ENCODE measurements around the gene CDKAL1. TPM values are rescaled to one million over a fixed set of nuclear protein-coding genes. Genes with fewer than 3 reads are reported as not detected.

Gene CDKAL1
- total RNA-seq, 1 donor from 2014 or later, result 11.9 TPM

DNA sequence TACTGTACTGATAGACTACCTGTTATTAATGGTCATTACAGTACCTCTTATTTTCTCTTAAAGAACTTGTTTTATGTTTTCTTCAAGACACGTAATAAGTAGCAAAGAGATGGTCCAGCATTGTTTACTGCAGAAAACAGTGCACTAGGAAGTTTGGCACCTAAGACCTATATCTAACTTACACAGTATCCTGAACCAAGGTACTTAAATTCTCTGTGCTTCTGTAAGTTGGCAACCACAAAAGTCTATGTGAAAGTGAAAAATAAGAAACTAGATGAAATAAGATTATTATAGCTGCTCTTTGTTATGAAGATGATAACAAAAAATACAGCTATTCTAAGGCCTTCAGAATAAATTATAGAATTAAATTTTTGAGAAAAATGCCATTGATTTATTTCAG, 647.6 kb downstream of the CDKAL1 start:
- Histone ChIP-seq H3K4me1 (peaks cover 0 to under 1% of the 10 kb centered on the region in 2 donors), H3K9me3 (no peaks in the 10 kb centered on the region), H3K27ac (no peak overlapping the region), H3K4me3 (no peak overlapping the region), H3K36me3 (no peaks in the 10 kb centered on the region), H3K27me3 (no peaks in the 10 kb centered on the region)
- TF ChIP-seq CTCF (IDR thresholded peaks at IDR 0.05), result no peak
- intact Hi-C loops (cut with DNase I), result no loop called here
- DNase-seq (ENCODE audit: low spot score in 2 of 2), result no peak

DNA sequence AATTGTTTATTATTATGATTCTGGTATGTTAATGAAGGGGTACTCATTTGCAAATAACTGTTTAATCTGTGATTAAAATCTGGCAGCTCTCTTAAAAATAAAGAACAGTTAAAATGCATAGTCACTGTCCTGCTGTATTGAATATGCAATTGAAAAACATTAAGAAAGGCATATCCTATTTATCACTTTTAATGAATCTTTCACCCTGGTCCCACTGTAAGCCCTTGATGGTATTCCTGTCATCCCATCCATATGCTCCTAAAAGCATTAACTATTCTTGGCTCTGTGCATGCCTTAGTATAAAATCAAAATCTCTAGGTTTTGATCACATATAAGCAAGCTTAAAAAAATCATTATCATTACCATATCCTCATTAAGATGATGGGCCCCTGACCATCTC, 648.3 kb downstream of the CDKAL1 start:
- H3K9me3 ChIP-seq, result no peaks in the 10 kb centered on the region
- H3K27ac ChIP-seq, result no peak overlapping the region
- no peak overlapping the region for H3K4me3 ChIP-seq
- intact Hi-C loops (cut with DNase I), result no loop called here
- peaks cover 0 to 7% of the 10 kb centered on the region in 2 donors for H3K4me1 ChIP-seq
- H3K27me3 ChIP-seq, result no peaks in the 10 kb centered on the region
- no peaks in the 10 kb centered on the region for H3K36me3 ChIP-seq
- TF ChIP-seq CTCF (IDR thresholded peaks at IDR 0.05), result no peak
- no peak for DNase-seq (ENCODE audit: low spot score in 2 of 2)

DNA sequence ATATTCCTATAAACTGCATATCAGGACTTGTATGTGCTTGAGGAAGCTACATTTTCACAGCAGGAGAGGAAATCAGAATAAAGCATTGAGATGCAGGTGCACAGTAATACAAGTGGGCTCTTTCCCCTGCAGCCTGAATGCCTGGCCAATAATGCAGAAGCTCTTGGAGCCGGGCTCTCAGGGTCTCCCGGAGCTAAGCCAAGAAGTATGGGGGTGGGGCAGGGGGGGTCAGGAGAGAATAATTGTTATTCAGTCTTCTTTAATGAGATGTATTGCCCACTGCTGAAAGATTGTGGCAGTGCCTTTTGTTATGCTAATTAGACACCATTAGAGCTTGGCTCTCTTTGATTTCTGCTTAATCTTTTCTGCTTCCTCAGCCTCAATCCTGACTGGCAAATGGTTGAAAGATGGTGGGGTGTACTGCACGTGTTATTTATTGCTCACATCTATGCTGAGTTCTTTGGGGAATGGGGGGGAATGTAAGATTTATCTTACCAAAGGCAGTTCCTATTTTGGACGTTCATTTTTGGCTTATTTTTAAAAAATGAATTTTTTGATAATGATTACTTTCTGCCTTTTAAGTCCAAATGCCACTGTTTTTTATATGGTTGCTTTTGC, 651.7 kb downstream of the CDKAL1 start:
- no peak for DNase-seq (ENCODE audit: low spot score in 2 of 2)
- peaks cover 0 to 12% of the 10 kb centered on the region in 2 donors for H3K4me1 ChIP-seq
- H3K4me3 ChIP-seq, result no peak overlapping the region
- H3K27ac ChIP-seq, result no peak overlapping the region
- no peak for TF ChIP-seq CTCF (IDR thresholded peaks at IDR 0.05)
- intact Hi-C loops (cut with DNase I), result no loop called here
- no peaks in the 10 kb centered on the region for H3K36me3 ChIP-seq
- no peaks in the 10 kb centered on the region for H3K27me3 ChIP-seq
- H3K9me3 ChIP-seq, result no peaks in the 10 kb centered on the region

GRCh38 chr6:21186479-21187055, 652.3 kb downstream of the CDKAL1 start:
- DNase-seq (ENCODE audit: low spot score in 2 of 2), result no peak
- intact Hi-C loops (cut with DNase I), result no loop called here

DNA sequence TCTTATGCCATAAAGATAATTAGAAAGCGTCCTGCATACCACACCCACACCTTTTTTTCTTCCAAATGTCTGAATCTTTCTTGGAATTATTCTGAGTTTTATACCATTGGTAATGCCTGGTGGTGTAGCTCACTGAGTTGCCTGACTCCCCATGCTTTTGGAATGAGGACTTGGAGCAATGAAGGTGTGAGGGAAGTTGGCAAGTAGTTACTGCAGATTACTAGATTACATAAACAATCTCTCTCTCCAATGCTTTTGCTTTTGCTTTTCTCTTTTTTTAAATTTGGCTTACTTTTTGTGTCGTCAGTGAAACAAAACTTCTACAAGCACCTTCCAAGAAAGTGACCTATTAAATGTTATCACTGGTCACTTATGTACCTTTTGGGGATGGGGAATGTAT, 653.2 kb downstream of the CDKAL1 start:
- no peak overlapping the region for H3K27ac ChIP-seq
- no peaks in the 10 kb centered on the region for H3K36me3 ChIP-seq
- no peaks in the 10 kb centered on the region for H3K9me3 ChIP-seq
- DNase-seq (ENCODE audit: low spot score in 2 of 2), result no peak
- no peak for TF ChIP-seq CTCF (IDR thresholded peaks at IDR 0.05)
- peaks cover 0 to 12% of the 10 kb centered on the region in 2 donors for H3K4me1 ChIP-seq
- no peaks in the 10 kb centered on the region for H3K27me3 ChIP-seq
- H3K4me3 ChIP-seq, result no peak overlapping the region
- intact Hi-C loops (cut with DNase I), result no loop called here

More at GRCh38 chr6:21186479-21187055, 652.3 kb downstream of the CDKAL1 start:
- no peak overlapping the region for H3K27ac ChIP-seq
- H3K4me1 ChIP-seq, result peaks cover 0 to 12% of the 10 kb centered on the region in 2 donors
- no peaks in the 10 kb centered on the region for H3K36me3 ChIP-seq
- H3K9me3 ChIP-seq, result no peaks in the 10 kb centered on the region
- no peaks in the 10 kb centered on the region for H3K27me3 ChIP-seq
- no peak for TF ChIP-seq CTCF (IDR thresholded peaks at IDR 0.05)
- H3K4me3 ChIP-seq, result no peak overlapping the region

Data from ascending aorta (tissue), 2 donors.